ENCODE data around the gene ASPM. TPM values are rescaled to one million over a fixed set of nuclear protein-coding genes. Genes with fewer than 3 reads are reported as not detected.

ASPM gene
- total and polyA plus RNA-seq, 2 of the 4 experiments (the other 2 are of a cell fraction) = 7.1 to 27.8 TPM

DNA sequence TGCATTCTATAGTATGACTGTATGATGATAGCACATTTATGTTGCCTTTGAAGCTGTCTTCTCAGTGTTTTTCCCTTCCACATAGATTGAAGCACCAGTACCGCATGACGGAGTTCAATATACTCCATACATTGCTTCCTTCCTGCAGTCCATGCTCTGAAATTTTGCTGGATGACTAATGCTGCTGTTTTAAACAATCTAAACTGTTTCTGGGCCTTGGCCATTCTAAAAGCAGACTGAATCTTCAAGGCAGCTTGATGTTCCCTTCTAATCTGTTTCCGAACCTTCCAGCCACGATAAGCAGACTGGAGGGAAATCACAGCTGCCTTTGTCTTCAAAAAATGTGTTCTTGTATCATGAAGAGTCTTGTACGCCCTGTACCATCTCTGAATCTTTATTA, 43.2 kb downstream of the ASPM start:
- Histone ChIP-seq H3K4ac (ENCODE audit: low read depth, low read length) (no peak overlapping the region), H2BK20ac (ENCODE audit: low read depth, low read length) (no peak overlapping the region), H3K4me3 (ENCODE audit: insufficient read depth, low read depth, low read length) (no peak overlapping the region), H3K9me1 (ENCODE audit: insufficient read depth, low read length) (no peaks in the 10 kb centered on the region), H3K18ac (ENCODE audit: low read depth, low read length) (no peak overlapping the region), H3K4me2 (ENCODE audit: low read depth, low read length) (no peak overlapping the region), H3K9ac (ENCODE audit: low read depth, low read length) (no peak overlapping the region), H3K79me1 (ENCODE audit: low read depth in 1 of 2, low read length in 2 of 2) (peaks cover 14 to 15% of the 10 kb centered on the region in 2 experiments; a peak in 3 of 4 replicates), H4K20me1 (ENCODE audit: insufficient read depth, low read length) (no peaks in the 10 kb centered on the region), H2BK120ac (ENCODE audit: low read depth, low read length) (no peak overlapping the region), H3K9me3 (ENCODE audit: control insufficient read depth, insufficient read depth, low read length) (no peaks in the 10 kb centered on the region), H4K8ac (ENCODE audit: low read depth in 2 of 2, low read length in 2 of 2) (no peak overlapping the region), H2AFZ (replicated peaks; ENCODE audit: low read length, poor library complexity) (no peak overlapping the region), H4K91ac (ENCODE audit: insufficient read depth, low read depth, low read length) (no peak overlapping the region), H3K14ac (replicated peaks; ENCODE audit: low read depth, low read length) (no peak overlapping the region), H3K4me1 (ENCODE audit: control insufficient read depth, insufficient read depth, low read length) (peaks cover 2% of the 10 kb centered on the region), H3K56ac (ENCODE audit: extremely low read depth, insufficient read depth, low read length) (no peak overlapping the region), H3K27ac (ENCODE audit: insufficient read depth, low read length) (no peak overlapping the region), H4K5ac (ENCODE audit: low read depth, low read length) (no peak overlapping the region), H2AK5ac (ENCODE audit: low read depth, low read length) (no peak overlapping the region), H3K36me3 (ENCODE audit: control insufficient read depth, insufficient read depth, low read length) (no peaks in the 10 kb centered on the region), H3K27me3 (ENCODE audit: control insufficient read depth, insufficient read depth, low read length) (no peaks in the 10 kb centered on the region), H3K23ac (ENCODE audit: low read depth, low read length) (no peak overlapping the region), H2AK9ac (replicated peaks; ENCODE audit: low read depth, low read length, poor library complexity) (no peak overlapping the region), H2BK5ac (ENCODE audit: low read depth, low read length, poor library complexity, severe bottlenecking) (peak overlapping the region; percentile 29), H2BK15ac (ENCODE audit: low read depth, low read length) (no peak overlapping the region)
- ATAC-seq (ENCODE audit: low read depth) (peak; percentile 87), DNase-seq (peak; percentile 73)
- dilution Hi-C loops (cut with HindIII; ENCODE audit: low sequenced_read_pairs, unreplicated experiment) (no loop called here), intact Hi-C loops (cut with micrococcal nuclease) (no loop called here), in situ Hi-C loops (cut with MboI; ENCODE audit: low sequenced_read_pairs) (no loop called here)
- CTCF ChIA-PET = interaction anchor here (1.0 to 1.8 kb wide), 4 partner anchors 9 to 33 kb away, joined by 3 to 5 read pairs (median 3); no protein-coding TSS in a partner anchor
- POLR2A ChIA-PET (ENCODE audit: unreplicated experiment) = no interaction called here
- BruUV-seq (replicated peaks) = no TSS peak
- no peak for TF ChIP-seq CEBPB (IDR thresholded peaks at IDR 0.05; ENCODE audit: low read depth, low read length)
- TF ChIP-seq MAFK (IDR thresholded peaks at IDR 0.05; ENCODE audit: low read depth, low read length) = no peak
- TF ChIP-seq FOS (IDR thresholded peaks at IDR 0.05; ENCODE audit: low read depth, low read length) = no peak
- WGBS, 2 experiments (ENCODE audit: extremely low coverage in 2 of 2, insufficient read length in 1 of 2) = no CpG with 5 or more reads among the region's 5 CpGs

Measured in IMR-90 (cell line).